ENCODE data around the gene DDX60.
A peak's percentile ranks its signal among the peaks of the same experiment; 100 is the strongest.
"Not testable (repeated sequence)": the region's sequence is repeated elsewhere in the genome, so short reads cannot be mapped to it uniquely, and the experiment has no call there.

Gene DDX60

GRCh38 chr4:168325591-168325990, 7.0 kb upstream of the DDX60 start:
- no peaks in the 10 kb centered on the region for H3K4me1 Mint-ChIP-seq (ENCODE audit: low read depth)
- intact Hi-C loops (cut with micrococcal nuclease): no loop called here
- H3K27ac Mint-ChIP-seq: no peak overlapping the region
- no peak overlapping the region for H3K4me3 Mint-ChIP-seq
- no peaks in the 10 kb centered on the region for H3K9me3 Mint-ChIP-seq
- H3K27me3 Mint-ChIP-seq: no peaks in the 10 kb centered on the region
- no peaks in the 10 kb centered on the region for H3K36me3 Mint-ChIP-seq (ENCODE audit: low read depth)

- Mint-ChIP-seq H3K27ac (no peak overlapping the region), H3K4me1 (ENCODE audit: low read depth) (peaks cover 6% of the 10 kb centered on the region), H3K36me3 (ENCODE audit: low read depth) (peaks cover 6% of the 10 kb centered on the region), H3K27me3 (no peaks in the 10 kb centered on the region), H3K9me3 (no peaks in the 10 kb centered on the region), H3K4me3 (no peak overlapping the region)
- intact Hi-C loops (cut with micrococcal nuclease): no loop called here
Observed at GRCh38 chr4:168321006-168321405, 2.5 kb upstream of the DDX60 start.

GRCh38 chr4:168319486-168320019, 1.0 kb upstream of the DDX60 start:
- Mint-ChIP-seq H3K36me3 (ENCODE audit: low read depth) (peaks cover 6% of the 10 kb centered on the region), H3K4me3 (no peak overlapping the region), H3K27me3 (no peaks in the 10 kb centered on the region), H3K4me1 (ENCODE audit: low read depth) (peaks cover 6% of the 10 kb centered on the region), H3K27ac (no peak overlapping the region), H3K9me3 (no peaks in the 10 kb centered on the region)
- intact Hi-C loops (cut with micrococcal nuclease): loop anchor here (5.0 kb wide), 1 partner anchor 158 kb away; no protein-coding TSS in a partner anchor

- Mint-ChIP-seq H3K27ac (peak overlapping the region; percentile 98), H3K9me3 (no peaks in the 10 kb centered on the region), H3K4me3 (no peak overlapping the region), H3K36me3 (ENCODE audit: low read depth) (peaks cover 6% of the 10 kb centered on the region), H3K4me1 (ENCODE audit: low read depth) (peaks cover 6% of the 10 kb centered on the region), H3K27me3 (no peaks in the 10 kb centered on the region)
- intact Hi-C loops (cut with micrococcal nuclease): loop anchor here (5.0 kb wide), 1 partner anchor 160 kb away; no protein-coding TSS in a partner anchor
Observed at GRCh38 chr4:168317621-168318020, 931 bp downstream of the DDX60 start.

- no peaks in the 10 kb centered on the region for H3K9me3 Mint-ChIP-seq
- intact Hi-C loops (cut with micrococcal nuclease): no loop called here
- H3K27me3 Mint-ChIP-seq: no peaks in the 10 kb centered on the region
- H3K36me3 Mint-ChIP-seq (ENCODE audit: low read depth): peaks cover 17% of the 10 kb centered on the region
- H3K27ac Mint-ChIP-seq: no peak overlapping the region
- H3K4me1 Mint-ChIP-seq (ENCODE audit: low read depth): no peaks in the 10 kb centered on the region
- H3K4me3 Mint-ChIP-seq: no peak overlapping the region
Observed at GRCh38 chr4:168309781-168310180, 8.8 kb downstream of the DDX60 start.

- no peak overlapping the region for H3K27ac Mint-ChIP-seq
- no peaks in the 10 kb centered on the region for H3K27me3 Mint-ChIP-seq
- no peaks in the 10 kb centered on the region for H3K4me1 Mint-ChIP-seq (ENCODE audit: low read depth)
- no peaks in the 10 kb centered on the region for H3K9me3 Mint-ChIP-seq
- H3K36me3 Mint-ChIP-seq (ENCODE audit: low read depth): peaks cover 17% of the 10 kb centered on the region
- intact Hi-C loops (cut with micrococcal nuclease): no loop called here
- no peak overlapping the region for H3K4me3 Mint-ChIP-seq
Observed at GRCh38 chr4:168308912-168309311, 9.6 kb downstream of the DDX60 start.

GRCh38 chr4:168306476-168306875, 12.1 kb downstream of the DDX60 start:
- Mint-ChIP-seq H3K27ac (no peak overlapping the region), H3K27me3 (no peaks in the 10 kb centered on the region), H3K4me1 (ENCODE audit: low read depth) (no peaks in the 10 kb centered on the region), H3K9me3 (no peaks in the 10 kb centered on the region), H3K4me3 (no peak overlapping the region), H3K36me3 (ENCODE audit: low read depth) (peaks cover 23% of the 10 kb centered on the region)
- intact Hi-C loops (cut with micrococcal nuclease): no loop called here

GRCh38 chr4:168304744-168305459, 13.7 kb downstream of the DDX60 start:
- no peaks in the 10 kb centered on the region for H3K4me1 Mint-ChIP-seq (ENCODE audit: low read depth)
- intact Hi-C loops (cut with micrococcal nuclease): no loop called here
- no peak overlapping the region for H3K4me3 Mint-ChIP-seq
- no peak overlapping the region for H3K27ac Mint-ChIP-seq
- H3K36me3 Mint-ChIP-seq (ENCODE audit: low read depth): peaks cover 29% of the 10 kb centered on the region
- no peaks in the 10 kb centered on the region for H3K27me3 Mint-ChIP-seq
- H3K9me3 Mint-ChIP-seq: no peaks in the 10 kb centered on the region

- peaks cover 30% of the 10 kb centered on the region for H3K36me3 Mint-ChIP-seq (ENCODE audit: low read depth)
- H3K27me3 Mint-ChIP-seq; intact Hi-C loops (cut with micrococcal nuclease); H3K9me3 Mint-ChIP-seq; H3K4me1 Mint-ChIP-seq (ENCODE audit: low read depth); H3K4me3 Mint-ChIP-seq; H3K27ac Mint-ChIP-seq: not testable (repeated sequence)
Observed at GRCh38 chr4:168303430-168303829, 15.1 kb downstream of the DDX60 start.

- Mint-ChIP-seq H3K36me3 (ENCODE audit: low read depth) (peaks cover 18% of the 10 kb centered on the region), H3K4me1 (ENCODE audit: low read depth) (no peaks in the 10 kb centered on the region), H3K9me3 (no peaks in the 10 kb centered on the region)
Observed at GRCh38 chr4:168293386-168293975, 25.1 kb downstream of the DDX60 start.

GRCh38 chr4:168291242-168291641, 27.3 kb downstream of the DDX60 start:
- intact Hi-C loops (cut with micrococcal nuclease): no loop called here
- Mint-ChIP-seq H3K9me3 (no peaks in the 10 kb centered on the region), H3K4me3 (no peak overlapping the region), H3K36me3 (ENCODE audit: low read depth) (peaks cover 9% of the 10 kb centered on the region), H3K27ac (no peak overlapping the region), H3K27me3 (no peaks in the 10 kb centered on the region), H3K4me1 (ENCODE audit: low read depth) (no peaks in the 10 kb centered on the region)

More at GRCh38 chr4:168293386-168293975, 25.1 kb downstream of the DDX60 start:
- no peak overlapping the region for H3K4me3 Mint-ChIP-seq
- intact Hi-C loops (cut with micrococcal nuclease): no loop called here
- H3K27me3 Mint-ChIP-seq: no peaks in the 10 kb centered on the region
- H3K27ac Mint-ChIP-seq: no peak overlapping the region

- H3K36me3 Mint-ChIP-seq (ENCODE audit: low read depth); H3K4me1 Mint-ChIP-seq (ENCODE audit: low read depth); H3K9me3 Mint-ChIP-seq; H3K27ac Mint-ChIP-seq; H3K27me3 Mint-ChIP-seq; intact Hi-C loops (cut with micrococcal nuclease); H3K4me3 Mint-ChIP-seq: not testable (repeated sequence)
Observed at GRCh38 chr4:168285850-168286249, 32.7 kb downstream of the DDX60 start.

GRCh38 chr4:168279556-168279955, 39.0 kb downstream of the DDX60 start:
- Mint-ChIP-seq H3K4me3 (no peak overlapping the region), H3K27ac (no peak overlapping the region), H3K4me1 (ENCODE audit: low read depth) (peaks cover 15% of the 10 kb centered on the region), H3K36me3 (ENCODE audit: low read depth) (peaks cover 21% of the 10 kb centered on the region), H3K9me3 (no peaks in the 10 kb centered on the region), H3K27me3 (no peaks in the 10 kb centered on the region)
- intact Hi-C loops (cut with micrococcal nuclease): no loop called here

- no peak overlapping the region for H3K27ac Mint-ChIP-seq
- H3K9me3 Mint-ChIP-seq: no peaks in the 10 kb centered on the region
- H3K27me3 Mint-ChIP-seq: no peaks in the 10 kb centered on the region
- peaks cover 39% of the 10 kb centered on the region for H3K36me3 Mint-ChIP-seq (ENCODE audit: low read depth)
- intact Hi-C loops (cut with micrococcal nuclease): no loop called here
- H3K4me1 Mint-ChIP-seq (ENCODE audit: low read depth): peaks cover 9% of the 10 kb centered on the region
- H3K4me3 Mint-ChIP-seq: no peak overlapping the region
Observed at GRCh38 chr4:168275836-168276235, 42.7 kb downstream of the DDX60 start.

Measured in dendritic cell treated with granulocyte-macrophage colony-stimulating factor and Interleukin-4, amounts not matched to agents 40 ng/mL and 50 ng/mL, for 4 days (primary cell).